SK-N-MC (cell line): ENCODE measurements around the gene PPP1R12B.
"Not testable (repeated sequence)": the region's sequence is repeated elsewhere in the genome, so short reads cannot be mapped to it uniquely, and the experiment has no call there.

Source experiments
- EZH2 ChIP-seq: fragments of 200-600 bp; sonication (generic); IDR thresholded peaks from one replicate; pipeline ENCODE4 v1.6.1; 2017; ENCODE audit warnings: antibody characterized with exemption
- POLR2AphosphoS5 ChIP-seq: IDR thresholded peaks from 2 replicates; pipeline ENCODE4 v1.6.1; 2012; ENCODE audit warnings: mild to moderate bottlenecking, low read depth, low read length, borderline replicate concordance

DNA sequence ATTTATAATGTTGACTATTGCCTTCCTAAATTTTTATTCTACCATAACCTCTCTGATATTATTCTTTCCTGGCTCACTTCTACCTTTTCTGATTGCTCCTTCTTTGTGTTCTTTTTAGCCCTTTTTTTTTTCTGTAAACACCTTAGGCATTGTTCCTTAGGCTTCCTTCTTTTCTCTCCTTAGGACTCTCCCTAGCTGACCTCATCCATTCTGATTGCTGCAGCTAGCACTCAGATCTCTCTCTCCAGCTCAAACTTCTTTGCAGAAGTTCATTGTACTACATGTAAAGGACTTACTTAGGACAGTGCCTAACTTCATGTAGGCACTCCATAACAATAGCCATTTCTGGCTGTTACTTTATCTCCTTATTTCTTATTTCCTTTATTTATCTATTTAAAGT is 117.8 kb downstream of the PPP1R12B start:
- not testable (repeated sequence) for TF ChIP-seq EZH2, POLR2AphosphoS5
